Measurements from ENCODE around the gene TNS1. TPM values are rescaled to one million over a fixed set of nuclear protein-coding genes. Genes with fewer than 3 reads are reported as not detected.

Gene TNS1
- polyA plus RNA-seq, 6 donors from 2014 or later = 0.05 to 0.57 (median 0.35) TPM; not detected in 2

GRCh38 chr2:217886720-217887309 is 116.0 kb downstream of the TNS1 start:
- DNase-seq (peak; percentile 57), ATAC-seq (ENCODE audit: low read depth in 2 of 2) (peak; percentile 58 to 73)
- H3K9me3 Mint-ChIP-seq = peaks cover 0 to 4% (median 0%) of the 10 kb centered on the region in 7 donors
- no peaks in the 10 kb centered on the region for H3K27me3 Mint-ChIP-seq
- no peaks in the 10 kb centered on the region for H3K36me3 Mint-ChIP-seq
- peak overlapping the region in 3 of 6 donors; percentile 0 to 40 (median 33) for H3K27ac Mint-ChIP-seq
- peak overlapping the region in 2 of 8 donors; percentile 21 to 33 for H3K4me3 Mint-ChIP-seq
- H3K4me1 Mint-ChIP-seq = peaks cover 22 to 29% (median 26%) of the 10 kb centered on the region in 3 donors

GRCh38 chr2:217886091-217886490 is 116.7 kb downstream of the TNS1 start:
- Mint-ChIP-seq H3K9me3 (peaks cover 0 to 4% (median 0%) of the 10 kb centered on the region in 7 donors), H3K36me3 (no peaks in the 10 kb centered on the region), H3K27ac (peak overlapping the region in 4 of 6 donors; percentile 21 to 90 (median 58)), H3K4me3 (peak overlapping the region in 2 of 8 donors; percentile 27 to 53), H3K27me3 (no peaks in the 10 kb centered on the region), H3K4me1 (peaks cover 22 to 29% (median 26%) of the 10 kb centered on the region in 3 donors)
- ATAC-seq (ENCODE audit: low read depth in 2 of 2) = peak in 1 of 2 donors; percentile 33
- no peak for DNase-seq

- ATAC-seq (ENCODE audit: low read depth in 2 of 2) = no peak
- Mint-ChIP-seq H3K9me3 (peaks cover 0 to 4% (median 0%) of the 10 kb centered on the region in 7 donors), H3K36me3 (no peaks in the 10 kb centered on the region), H3K27me3 (no peaks in the 10 kb centered on the region), H3K27ac (peak overlapping the region in 2 of 6 donors; percentile 25 to 94), H3K4me1 (peaks cover 22 to 29% (median 29%) of the 10 kb centered on the region in 3 donors), H3K4me3 (peak overlapping the region in 1 of 8 donors; percentile 51)
- no peak for DNase-seq
Observed at GRCh38 chr2:217884985-217885384, 117.8 kb downstream of the TNS1 start.

- DNase-seq (no peak), ATAC-seq (ENCODE audit: low read depth in 2 of 2) (no peak)
- H3K27me3 Mint-ChIP-seq = no peaks in the 10 kb centered on the region
- H3K9me3 Mint-ChIP-seq = peaks cover 0 to 4% (median 0%) of the 10 kb centered on the region in 7 donors
- no peak overlapping the region for H3K4me3 Mint-ChIP-seq
- H3K4me1 Mint-ChIP-seq = peaks cover 11 to 22% (median 18%) of the 10 kb centered on the region in 3 donors
- peak overlapping the region in 2 of 6 donors; percentile 34 to 65 for H3K27ac Mint-ChIP-seq
- no peaks in the 10 kb centered on the region for H3K36me3 Mint-ChIP-seq
Observed at GRCh38 chr2:217880891-217881290, 121.9 kb downstream of the TNS1 start.

- H3K36me3 Mint-ChIP-seq = no peaks in the 10 kb centered on the region
- H3K27ac Mint-ChIP-seq = peak overlapping the region in 2 of 6 donors; percentile 34 to 65
- H3K9me3 Mint-ChIP-seq = peaks cover 0 to 4% (median 0%) of the 10 kb centered on the region in 7 donors
- DNase-seq = no peak
- no peak overlapping the region for H3K4me3 Mint-ChIP-seq
- peaks cover 6 to 17% (median 13%) of the 10 kb centered on the region in 3 donors for H3K4me1 Mint-ChIP-seq
- H3K27me3 Mint-ChIP-seq = no peaks in the 10 kb centered on the region
- ATAC-seq (ENCODE audit: low read depth in 2 of 2) = no peak
Observed at GRCh38 chr2:217880287-217880889, 122.4 kb downstream of the TNS1 start.

GRCh38 chr2:217878915-217879590 is 123.7 kb downstream of the TNS1 start:
- peak overlapping the region in 2 of 6 donors; percentile 56 to 69 for H3K27ac Mint-ChIP-seq
- DNase-seq = no peak
- H3K4me1 Mint-ChIP-seq = peaks cover 0 to 7% (median 5%) of the 10 kb centered on the region in 3 donors
- peaks cover 0 to 1% (median 0%) of the 10 kb centered on the region in 7 donors for H3K9me3 Mint-ChIP-seq
- H3K36me3 Mint-ChIP-seq = no peaks in the 10 kb centered on the region
- no peak for ATAC-seq (ENCODE audit: low read depth in 2 of 2)
- H3K4me3 Mint-ChIP-seq = peak overlapping the region in 2 of 8 donors; percentile 37 to 66
- no peaks in the 10 kb centered on the region for H3K27me3 Mint-ChIP-seq

GRCh38 chr2:217877866-217878265 is 124.9 kb downstream of the TNS1 start:
- DNase-seq (no peak), ATAC-seq (ENCODE audit: low read depth in 2 of 2) (no peak)
- Mint-ChIP-seq H3K36me3 (no peaks in the 10 kb centered on the region), H3K27me3 (peaks cover 0 to 6% (median 0%) of the 10 kb centered on the region in 3 donors), H3K4me1 (peaks cover 0 to 7% (median 5%) of the 10 kb centered on the region in 3 donors), H3K4me3 (no peak overlapping the region), H3K9me3 (no peaks in the 10 kb centered on the region), H3K27ac (peak overlapping the region in 1 of 6 donors; percentile 82)

- no peaks in the 10 kb centered on the region for H3K36me3 Mint-ChIP-seq
- ATAC-seq (ENCODE audit: low read depth in 2 of 2) = no peak
Observed at GRCh38 chr2:217876253-217876570, 126.6 kb downstream of the TNS1 start.

GRCh38 chr2:217875556-217876252 is 127.1 kb downstream of the TNS1 start:
- DNase-seq (no peak), ATAC-seq (ENCODE audit: low read depth in 2 of 2) (no peak)
- Mint-ChIP-seq H3K4me3 (no peak overlapping the region), H3K4me1 (peaks cover 0 to 7% (median 5%) of the 10 kb centered on the region in 3 donors), H3K27ac (no peak overlapping the region), H3K27me3 (peaks cover 0 to 15% (median 0%) of the 10 kb centered on the region in 3 donors), H3K9me3 (no peaks in the 10 kb centered on the region), H3K36me3 (no peaks in the 10 kb centered on the region)

More at GRCh38 chr2:217876253-217876570, 126.6 kb downstream of the TNS1 start:
- Mint-ChIP-seq H3K9me3 (no peaks in the 10 kb centered on the region), H3K27ac (no peak overlapping the region), H3K4me1 (peaks cover 0 to 7% (median 5%) of the 10 kb centered on the region in 3 donors), H3K4me3 (no peak overlapping the region), H3K27me3 (peaks cover 0 to 14% (median 0%) of the 10 kb centered on the region in 3 donors)
- no peak for DNase-seq

GRCh38 chr2:217875138-217875537 is 127.7 kb downstream of the TNS1 start:
- Mint-ChIP-seq H3K9me3 (no peaks in the 10 kb centered on the region), H3K27me3 (peaks cover 0 to 20% (median 0%) of the 10 kb centered on the region in 3 donors), H3K27ac (no peak overlapping the region), H3K36me3 (no peaks in the 10 kb centered on the region), H3K4me3 (no peak overlapping the region), H3K4me1 (peaks cover 0 to 9% (median 7%) of the 10 kb centered on the region in 3 donors)
- ATAC-seq (ENCODE audit: low read depth in 2 of 2) (no peak), DNase-seq (no peak)

GRCh38 chr2:217873371-217873770 is 129.4 kb downstream of the TNS1 start:
- DNase-seq (no peak), ATAC-seq (ENCODE audit: low read depth in 2 of 2) (no peak)
- peaks cover under 1 to 14% (median 12%) of the 10 kb centered on the region in 3 donors for H3K4me1 Mint-ChIP-seq
- peaks cover 0 to 32% (median 0%) of the 10 kb centered on the region in 3 donors for H3K27me3 Mint-ChIP-seq
- H3K36me3 Mint-ChIP-seq = no peaks in the 10 kb centered on the region
- H3K27ac Mint-ChIP-seq = peak overlapping the region in 2 of 6 donors; percentile 41 to 91
- no peak overlapping the region for H3K4me3 Mint-ChIP-seq
- no peaks in the 10 kb centered on the region for H3K9me3 Mint-ChIP-seq

GRCh38 chr2:217872319-217872718 is 130.5 kb downstream of the TNS1 start:
- Mint-ChIP-seq H3K4me1 (peaks cover 10 to 23% (median 23%) of the 10 kb centered on the region in 3 donors), H3K4me3 (no peak overlapping the region), H3K27ac (peak overlapping the region in 1 of 6 donors; percentile 9), H3K36me3 (peaks cover 0 to 8% of the 10 kb centered on the region in 2 donors), H3K27me3 (peaks cover 0 to 32% (median 0%) of the 10 kb centered on the region in 3 donors), H3K9me3 (peaks cover 0 to 5% (median 0%) of the 10 kb centered on the region in 7 donors)
- ATAC-seq (ENCODE audit: low read depth in 2 of 2) (no peak), DNase-seq (no peak)

GRCh38 chr2:217870528-217871011 is 132.2 kb downstream of the TNS1 start:
- DNase-seq (no peak), ATAC-seq (ENCODE audit: low read depth in 2 of 2) (no peak)
- Mint-ChIP-seq H3K27ac (peak overlapping the region in 2 of 6 donors; percentile 52 to 80), H3K27me3 (peaks cover 0 to 32% (median 0%) of the 10 kb centered on the region in 3 donors), H3K9me3 (peaks cover 0 to 5% (median 0%) of the 10 kb centered on the region in 7 donors), H3K4me1 (peaks cover 26 to 36% (median 32%) of the 10 kb centered on the region in 3 donors), H3K4me3 (no peak overlapping the region), H3K36me3 (peaks cover 0 to 9% of the 10 kb centered on the region in 2 donors)

Measured in naive B cell (primary cell).